Transverse colon (tissue), 4 donors: Measurements from ENCODE around the gene TEX50.

Source experiments
- CTCF ChIP-seq, 5 experiments: fragments of 200-600 bp in 3 of 5; fragments of 450-650 bp in 2 of 5; sonication (generic) in 3 of 5; IDR thresholded peaks; 1 replicate in 2 of 5; 2 replicates in 3 of 5; pipeline ENCODE4 v1.5.1; 2016 to 2017; ENCODE audit warnings: antibody characterized with exemption in 5 of 5, inconsistent platforms in 3 of 5, mild to moderate bottlenecking in 2 of 5, moderate library complexity in 1 of 5
- EP300 ChIP-seq: sonication (generic); formaldehyde crosslinking; IDR thresholded peaks from one replicate; pipeline ENCODE4 v1.6.1; 2017; ENCODE audit warnings: antibody characterized with exemption, low read depth
- POLR2A ChIP-seq: fragments of 450-650 bp; IDR thresholded peaks from one replicate; pipeline ENCODE4 v1.6.1; 2016; ENCODE audit warnings: antibody characterized with exemption, mild to moderate bottlenecking, moderate library complexity
- POLR2AphosphoS5 ChIP-seq, 3 donors: sonication (generic); formaldehyde crosslinking; IDR thresholded peaks; one replicate each; pipeline ENCODE4 v1.6.1; 2016; ENCODE audit warnings: antibody characterized with exemption in 3 of 3

DNA sequence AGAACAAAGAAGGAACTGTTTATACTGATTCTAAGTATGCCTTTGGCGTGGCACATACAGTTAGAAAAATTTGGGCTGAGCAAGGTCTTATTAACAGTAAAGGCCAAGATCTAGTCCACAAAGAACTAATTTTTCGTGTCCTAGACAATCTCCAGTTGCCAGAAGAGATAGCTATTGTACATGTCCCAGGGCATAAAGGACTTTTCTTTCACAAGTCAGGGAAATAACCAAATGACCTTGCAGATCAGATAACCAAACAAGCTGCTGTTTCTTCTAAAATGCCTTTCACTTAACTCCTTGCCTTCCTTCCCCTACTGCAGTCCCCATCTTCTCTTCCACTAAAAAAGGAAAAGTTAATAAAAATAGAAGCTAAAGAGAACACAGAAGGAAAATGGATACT, 4.0 kb downstream of the TEX50 start:
- TF ChIP-seq POLR2A (no peak), CTCF (IDR thresholded peaks at IDR 0.05) (no peak), POLR2AphosphoS5 (IDR thresholded peaks at IDR 0.05) (no peak), EP300 (no peak)
